Spleen (tissue), 7 donors: Measurements from ENCODE around the gene XRCC1.

Experiments used
- CTCF ChIP-seq, 11 experiments: fragments of 200-600 bp in 7 of 11; fragments of 450-650 bp in 4 of 11; sonication (generic) in 4 of 11; IDR thresholded peaks in 8 of 11; conservative IDR thresholded peaks in 3 of 11; 1 replicate in 7 of 11; 2 replicates in 4 of 11; pipeline versions ENCODE4 v1.4.0 to v1.8.0; 2016 to 2021; ENCODE audit warnings: antibody characterized with exemption in 11 of 11, inconsistent platforms in 4 of 11, mild to moderate bottlenecking in 1 of 11
- POLR2A ChIP-seq, 3 donors: fragments of 450-650 bp; IDR thresholded peaks; one replicate each; pipeline ENCODE4 v1.5.1; 2017; ENCODE audit warnings: antibody characterized with exemption in 3 of 3, mild to moderate bottlenecking in 1 of 3
- POLR2AphosphoS5 ChIP-seq, 3 donors: sonication (generic); formaldehyde crosslinking; IDR thresholded peaks; one replicate each; pipeline ENCODE4 v1.5.1; 2017; ENCODE audit warnings: antibody characterized with exemption in 3 of 3
- donor health status: DM: no; HTN: no; CAD: no; lungs with moderate emphysema.
- donor health status: DM: no; HTN: no; CAD: no.
- donor health status: DM: no; HTN: no; CAD: no.

- TF ChIP-seq CTCF (IDR thresholded peaks at IDR 0.05 in 8 of 11, conservative IDR thresholded peaks at IDR 0.05 in 3 of 11) (no peak), POLR2A (IDR thresholded peaks at IDR 0.05) (no peak), POLR2AphosphoS5 (IDR thresholded peaks at IDR 0.05) (no peak)
These were observed 37.0 kb upstream of the XRCC1 start for GRCh38 chr19:43612374-43612773.
